Caco-2 (cell line): ENCODE data around the gene C3orf22. TPM values are rescaled to one million over a fixed set of nuclear protein-coding genes. Genes with fewer than 3 reads are reported as not detected.

ENCODE experiments used
- BruUV-seq: library from RNA; stranded (reverse); fragments of 400-500 nt; replicated peaks from 2 replicates; lab custom pipeline; 2021; lab: Mats Ljungman, UMichigan
- CTCF ChIA-PET: fragments of 300-600 bp; sonication (Branson Sonifier 250); formaldehyde crosslinking; loops from one replicate; lab custom pipeline; 2022; ENCODE audit warnings: antibody characterized with exemption; lab: Charles Lee
- POLR2A ChIA-PET: fragments of 300-600 bp; sonication (Branson Sonifier 250); formaldehyde crosslinking; loops from one replicate; lab custom pipeline; 2022; ENCODE audit warnings: antibody characterized with exemption; lab: Charles Lee
- DNase-seq, 2 experiments: peaks; one replicate each; pipeline versions ENCODE4 v3.0.0 to v3.0.0-alpha.2; 2020 to 2022
- H3K27me3 ChIP-seq: replicated peaks from 2 replicates; pipeline ENCODE4 v1.6.0; 2011; ENCODE audit warnings: low read length; ENCODE audit not compliant: control insufficient read depth, insufficient read depth
- H3K36me3 ChIP-seq: 2 replicates; pipeline ENCODE4 v1.5.1; 2011; ENCODE audit warnings: low read length; ENCODE audit not compliant: control insufficient read depth, insufficient read depth
- H3K4me1 ChIP-seq: fragments of 250-450 bp; sonication (Bioruptor Pico); 2 replicates; pipeline ENCODE4 v1.5.1; 2020; ENCODE audit warnings: mild to moderate bottlenecking
- H3K4me3 ChIP-seq: 2 replicates; pipeline ENCODE4 v1.5.1; 2011; ENCODE audit warnings: low read depth, mild to moderate bottlenecking, control low read depth, low read length
- H3K9me3 ChIP-seq: fragments of 250-450 bp; sonication (Bioruptor Pico); 2 replicates; pipeline ENCODE4 v1.5.1; 2020; ENCODE audit warnings: mild to moderate bottlenecking, moderate library complexity
- H3K27ac Mint-ChIP-seq: one replicate; pipeline ENCODE4 v1.8.0; 2022; ENCODE audit warnings: mixed read lengths; ENCODE audit not compliant: unreplicated experiment
- H3K27me3 Mint-ChIP-seq: one replicate; pipeline ENCODE4 v1.8.0; 2022; ENCODE audit warnings: mixed read lengths; ENCODE audit not compliant: insufficient read depth, unreplicated experiment
- H3K36me3 Mint-ChIP-seq: one replicate; pipeline ENCODE4 v1.8.0; 2022; ENCODE audit warnings: mild to moderate bottlenecking, mixed read lengths; ENCODE audit not compliant: insufficient read depth, unreplicated experiment
- H3K4me1 Mint-ChIP-seq: one replicate; pipeline ENCODE4 v1.8.0; 2022; ENCODE audit warnings: low read depth, mixed read lengths; ENCODE audit not compliant: unreplicated experiment
- H3K4me3 Mint-ChIP-seq: one replicate; pipeline ENCODE4 v1.8.0; 2022; ENCODE audit warnings: mild to moderate bottlenecking, moderate library complexity, mixed read lengths; ENCODE audit not compliant: unreplicated experiment
- H3K9me3 Mint-ChIP-seq: one replicate; pipeline ENCODE4 v1.8.0; 2022; ENCODE audit warnings: mixed read lengths; ENCODE audit not compliant: unreplicated experiment
- intact Hi-C: fragments of 100-400 bp; cut with micrococcal nuclease; formaldehyde crosslinking; loops from one replicate; pipeline ENCODE4 v1.10.0; 2022; ENCODE audit not compliant: unreplicated experiment
- total RNA-seq: library from RNA; stranded (reverse); gene quantifications from 2 replicates; pipeline ENCODE4 v1.2.3, GENCODE V29; 2022
- TF ChIP-seq, protein P1 (sequence below), 2 experiments: fragments of 200-600 bp in 1 of 2; IDR thresholded peaks; 1 replicate in 1 of 2; 2 replicates in 1 of 2; pipeline versions ENCODE4 v1.5.1 to v1.8.0; 2011 to 2022; ENCODE audit warnings: antibody characterized with exemption in 1 of 2, control low read depth in 1 of 2, inconsistent platforms in 1 of 2, low read depth in 1 of 2, low read length in 1 of 2, mild to moderate bottlenecking in 1 of 2, moderate library complexity in 1 of 2; ENCODE audit not compliant: insufficient read depth in 1 of 2, severe bottlenecking in 1 of 2, unreplicated experiment in 1 of 2

The C3orf22 gene
- total RNA-seq, 1 experiment from 2014 or later, result not detected

DNA sequence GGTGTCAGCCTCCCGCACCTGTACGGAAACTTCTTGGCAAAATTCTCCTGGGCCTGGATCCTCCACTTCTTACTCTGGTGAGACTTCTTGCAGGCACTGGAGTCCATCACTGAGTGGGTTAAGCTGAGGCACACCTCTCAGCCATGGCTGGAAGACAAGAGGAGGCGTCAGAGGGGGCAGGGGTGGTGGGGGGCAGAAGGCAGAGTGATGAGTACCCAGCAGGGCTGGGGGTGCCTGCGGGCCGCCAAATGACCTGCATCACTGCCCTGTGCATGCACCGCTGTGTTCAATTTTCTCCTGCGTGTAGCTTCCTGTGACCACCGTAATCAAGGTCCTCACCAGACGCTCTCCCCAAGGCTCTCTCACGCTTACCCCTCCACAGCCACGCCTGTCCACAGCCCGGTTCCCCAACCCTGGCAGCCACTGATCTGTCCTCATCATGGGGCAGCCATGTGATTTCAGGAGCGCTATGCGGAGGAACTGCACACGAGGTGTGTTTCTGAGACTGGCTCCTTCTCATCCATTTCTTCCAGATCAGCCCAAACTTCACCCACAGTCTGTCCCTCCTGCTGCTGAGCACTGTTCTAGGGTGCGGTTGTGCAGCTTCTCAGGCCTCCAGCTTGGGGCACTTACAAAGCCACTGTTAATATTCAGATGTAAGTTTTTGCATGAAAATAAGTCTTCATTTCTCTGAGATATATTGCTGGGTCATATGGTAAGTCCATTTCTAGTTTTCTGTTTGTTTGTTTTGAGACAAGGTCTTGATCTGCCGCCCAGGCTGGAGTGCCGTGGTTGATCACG lies 5.2 kb downstream of the C3orf22 start:
- Histone ChIP-seq H3K27me3 (no peaks in the 10 kb centered on the region), H3K9me3 (no peaks in the 10 kb centered on the region), H3K4me3 (no peak overlapping the region), H3K4me1 (no peaks in the 10 kb centered on the region), H3K36me3 (no peaks in the 10 kb centered on the region)
- TF ChIP-seq, protein P1, sequence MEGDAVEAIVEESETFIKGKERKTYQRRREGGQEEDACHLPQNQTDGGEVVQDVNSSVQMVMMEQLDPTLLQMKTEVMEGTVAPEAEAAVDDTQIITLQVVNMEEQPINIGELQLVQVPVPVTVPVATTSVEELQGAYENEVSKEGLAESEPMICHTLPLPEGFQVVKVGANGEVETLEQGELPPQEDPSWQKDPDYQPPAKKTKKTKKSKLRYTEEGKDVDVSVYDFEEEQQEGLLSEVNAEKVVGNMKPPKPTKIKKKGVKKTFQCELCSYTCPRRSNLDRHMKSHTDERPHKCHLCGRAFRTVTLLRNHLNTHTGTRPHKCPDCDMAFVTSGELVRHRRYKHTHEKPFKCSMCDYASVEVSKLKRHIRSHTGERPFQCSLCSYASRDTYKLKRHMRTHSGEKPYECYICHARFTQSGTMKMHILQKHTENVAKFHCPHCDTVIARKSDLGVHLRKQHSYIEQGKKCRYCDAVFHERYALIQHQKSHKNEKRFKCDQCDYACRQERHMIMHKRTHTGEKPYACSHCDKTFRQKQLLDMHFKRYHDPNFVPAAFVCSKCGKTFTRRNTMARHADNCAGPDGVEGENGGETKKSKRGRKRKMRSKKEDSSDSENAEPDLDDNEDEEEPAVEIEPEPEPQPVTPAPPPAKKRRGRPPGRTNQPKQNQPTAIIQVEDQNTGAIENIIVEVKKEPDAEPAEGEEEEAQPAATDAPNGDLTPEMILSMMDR (IDR thresholded peaks at IDR 0.05; ENCODE audit: insufficient read depth in 1 of 2, low read depth in 1 of 2, low read length in 1 of 2, severe bottlenecking in 1 of 2, unreplicated experiment in 1 of 2), result no peak
- no peaks in the 10 kb centered on the region for H3K36me3 Mint-ChIP-seq
- BruUV-seq, result no TSS peak
- intact Hi-C loops, result loop anchor here (1.0 kb wide), 1 partner anchor 31 kb away; no protein-coding TSS in a partner anchor
- CTCF ChIA-PET, result no interaction called here
- DNase-seq, result no peak
- POLR2A ChIA-PET, result no interaction called here
- no peak overlapping the region for H3K27ac Mint-ChIP-seq
- no peaks in the 10 kb centered on the region for H3K4me1 Mint-ChIP-seq
- H3K9me3 Mint-ChIP-seq, result no peaks in the 10 kb centered on the region
- H3K27me3 Mint-ChIP-seq, result peaks cover 6% of the 10 kb centered on the region
- no peak overlapping the region for H3K4me3 Mint-ChIP-seq

DNA sequence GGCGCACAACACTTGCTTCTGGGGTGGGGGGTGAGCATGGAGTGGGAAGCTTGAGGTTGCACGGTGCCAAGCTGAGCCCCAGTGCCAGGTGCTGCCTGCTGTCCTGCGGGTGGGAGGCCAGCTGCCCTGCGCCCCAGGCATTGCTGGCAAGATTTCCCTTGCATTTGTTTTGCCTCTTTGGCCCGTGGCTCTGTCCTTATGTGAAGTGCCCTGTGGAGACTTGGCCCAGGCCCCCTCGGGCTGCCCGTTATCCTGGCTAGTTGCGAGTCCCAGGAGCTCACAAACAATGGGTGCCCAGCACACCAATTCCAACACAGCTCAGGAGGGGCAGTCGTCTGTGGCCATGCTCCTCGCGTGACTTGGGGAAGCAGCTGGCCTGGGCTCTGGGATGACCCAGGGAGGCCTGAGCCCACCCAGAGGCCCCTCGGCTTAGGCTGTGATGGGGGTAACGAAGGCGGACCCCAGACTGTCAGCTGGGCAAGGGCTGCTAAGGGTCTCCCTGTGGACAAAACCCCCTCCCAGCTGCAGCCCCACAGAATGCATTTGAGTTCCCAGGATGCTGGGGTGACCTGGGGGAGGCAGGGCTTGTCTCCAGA lies 5.9 kb downstream of the C3orf22 start:
- H3K9me3 Mint-ChIP-seq, result no peaks in the 10 kb centered on the region
- no peak for DNase-seq
- H3K4me3 Mint-ChIP-seq, result no peak overlapping the region
- no peaks in the 10 kb centered on the region for H3K36me3 Mint-ChIP-seq
- H3K27ac Mint-ChIP-seq, result no peak overlapping the region
- intact Hi-C loops, result no loop called here
- no TSS peak for BruUV-seq
- ChIA-PET POLR2A (no interaction called here), CTCF (no interaction called here)
- no peak overlapping the region for H3K4me3 ChIP-seq
- no peaks in the 10 kb centered on the region for H3K36me3 ChIP-seq
- peaks cover 6% of the 10 kb centered on the region for H3K27me3 Mint-ChIP-seq
- H3K9me3 ChIP-seq, result no peaks in the 10 kb centered on the region
- H3K4me1 ChIP-seq, result no peaks in the 10 kb centered on the region
- TF ChIP-seq, protein P1 (IDR thresholded peaks at IDR 0.05; ENCODE audit: insufficient read depth in 1 of 2, low read depth in 1 of 2, low read length in 1 of 2, severe bottlenecking in 1 of 2, unreplicated experiment in 1 of 2), result no peak
- H3K4me1 Mint-ChIP-seq, result no peaks in the 10 kb centered on the region
- no peaks in the 10 kb centered on the region for H3K27me3 ChIP-seq

DNA sequence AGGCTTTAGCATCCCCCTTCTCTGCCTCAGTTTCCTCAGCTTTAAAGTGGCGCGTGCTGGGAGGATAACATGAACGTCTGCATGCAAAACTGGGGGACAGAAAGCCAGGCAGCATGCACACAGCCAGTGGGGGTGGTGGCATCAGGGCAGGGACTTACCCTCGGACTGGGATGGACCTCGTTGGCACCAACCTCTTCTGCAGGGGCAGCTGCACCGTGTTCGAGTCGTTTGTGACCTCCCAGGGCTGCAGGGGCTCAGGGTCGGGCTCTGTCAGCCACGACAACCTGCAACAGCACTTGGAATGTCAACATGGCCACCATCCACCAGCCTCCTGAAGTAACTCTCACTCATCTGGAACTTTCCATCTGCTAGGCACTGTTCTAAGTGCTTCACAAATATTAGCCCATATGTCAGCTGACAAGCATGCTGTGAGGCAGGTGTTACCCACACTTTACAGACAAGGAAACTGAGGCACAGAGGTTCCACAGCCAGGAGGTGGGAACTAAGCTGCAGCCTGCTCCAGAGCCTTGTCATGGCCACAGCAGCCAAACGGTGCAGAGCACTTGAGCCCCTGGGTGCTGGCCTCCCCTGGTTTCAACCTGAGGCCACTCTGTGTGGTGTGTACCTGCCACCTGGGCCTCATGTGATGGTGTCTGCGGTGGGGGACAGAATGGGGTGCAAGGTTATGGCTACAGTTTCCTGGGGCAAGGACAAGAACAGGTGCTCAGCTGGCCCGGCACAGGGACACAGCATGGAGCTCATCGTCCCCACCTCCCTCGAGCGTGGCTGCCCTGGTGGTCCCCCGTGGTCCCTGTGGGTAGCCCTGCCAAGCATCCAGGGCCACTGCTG lies 6.7 kb downstream of the C3orf22 start:
- Mint-ChIP-seq H3K27me3 (peaks cover 6% of the 10 kb centered on the region), H3K9me3 (no peaks in the 10 kb centered on the region), H3K27ac (no peak overlapping the region), H3K4me3 (no peak overlapping the region), H3K36me3 (no peaks in the 10 kb centered on the region), H3K4me1 (no peaks in the 10 kb centered on the region)
- Histone ChIP-seq H3K27me3 (no peaks in the 10 kb centered on the region), H3K4me3 (no peak overlapping the region), H3K4me1 (no peaks in the 10 kb centered on the region), H3K9me3 (no peaks in the 10 kb centered on the region), H3K36me3 (no peaks in the 10 kb centered on the region)
- BruUV-seq, result no TSS peak
- intact Hi-C loops, result no loop called here
- ChIA-PET POLR2A (no interaction called here), CTCF (no interaction called here)
- peak in 1 of 2 experiments; percentile 22 for DNase-seq
- TF ChIP-seq, protein P1 (IDR thresholded peaks at IDR 0.05; ENCODE audit: insufficient read depth in 1 of 2, low read depth in 1 of 2, low read length in 1 of 2, severe bottlenecking in 1 of 2, unreplicated experiment in 1 of 2), result no peak
